HG02884 (cell line): ENCODE measurements around the gene RTN4R.

Source experiments
- ATAC-seq: cut with Tn5 transposase; IDR thresholded peaks from one replicate; pipeline ENCODE4 v1.9.1; 2021; ENCODE audit warnings: mild to moderate bottlenecking, moderate library complexity; ENCODE audit not compliant: unreplicated experiment

Gene RTN4R

DNA sequence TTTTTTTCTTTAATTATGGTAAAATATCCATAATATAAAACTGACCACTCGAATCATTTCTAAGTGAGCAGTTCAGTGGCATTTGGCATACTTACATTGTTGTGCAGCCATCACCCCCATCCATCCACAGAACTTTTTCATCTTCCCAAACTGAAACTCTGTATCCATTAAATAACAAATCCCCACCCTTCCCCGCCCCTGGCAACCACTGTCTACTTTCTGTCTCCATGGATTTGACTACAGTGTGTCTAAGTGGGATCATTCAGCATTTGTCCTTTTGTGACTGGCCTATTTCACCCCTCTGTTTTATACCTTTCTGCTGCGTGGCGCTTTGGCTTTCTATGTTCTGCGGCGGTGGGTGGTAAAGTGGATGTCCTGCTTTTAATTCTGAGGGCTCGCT lies 49.1 kb downstream of the RTN4R start:
- ATAC-seq: no peak

DNA sequence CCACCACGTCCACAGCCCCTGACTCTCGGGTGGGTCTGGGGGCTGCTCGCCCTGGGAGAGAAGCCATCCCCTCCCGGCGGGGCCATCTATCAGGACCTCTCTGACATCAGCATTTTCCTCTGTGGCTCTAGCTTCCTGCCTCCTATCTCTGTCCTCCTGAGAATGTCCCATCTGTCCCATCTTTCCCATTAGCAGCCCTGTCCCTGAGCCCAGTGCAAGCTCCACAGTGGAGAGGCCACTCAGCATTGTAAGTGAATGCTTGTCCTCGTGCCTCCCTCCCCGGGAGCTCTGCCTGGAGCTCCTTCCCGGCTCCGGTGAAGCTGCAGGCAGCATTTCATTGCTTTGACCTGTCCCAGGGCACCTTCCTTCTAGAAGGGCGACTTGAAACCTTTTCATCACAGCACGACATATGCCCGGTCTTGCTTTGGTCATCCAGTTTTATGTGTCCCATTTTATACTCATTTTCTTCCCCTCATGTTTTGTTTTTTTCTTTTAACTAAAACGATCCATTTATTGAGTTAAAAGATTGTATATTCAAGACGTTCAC lies 49.7 kb downstream of the RTN4R start:
- ATAC-seq: no peak

DNA sequence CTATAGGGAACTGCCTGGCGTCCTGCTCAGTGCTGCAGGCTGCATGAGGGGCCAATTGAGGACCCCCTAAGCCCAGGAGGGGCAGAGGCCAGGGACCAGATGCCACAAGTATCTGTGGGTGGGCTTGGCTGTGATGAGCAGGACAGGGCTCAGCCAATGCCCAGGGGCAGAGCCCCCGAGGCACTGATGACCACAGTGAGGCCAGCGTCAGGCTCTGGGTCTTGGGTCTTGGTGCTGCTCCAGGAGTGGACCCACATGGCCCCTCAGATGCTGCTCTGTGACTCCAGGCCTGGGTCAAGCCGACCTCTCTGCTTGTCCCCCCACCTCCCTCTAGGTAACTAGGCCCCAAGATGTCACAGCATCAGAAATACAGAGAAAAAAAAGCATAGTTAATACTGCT lies 50.6 kb downstream of the RTN4R start:
- ATAC-seq: no peak

DNA sequence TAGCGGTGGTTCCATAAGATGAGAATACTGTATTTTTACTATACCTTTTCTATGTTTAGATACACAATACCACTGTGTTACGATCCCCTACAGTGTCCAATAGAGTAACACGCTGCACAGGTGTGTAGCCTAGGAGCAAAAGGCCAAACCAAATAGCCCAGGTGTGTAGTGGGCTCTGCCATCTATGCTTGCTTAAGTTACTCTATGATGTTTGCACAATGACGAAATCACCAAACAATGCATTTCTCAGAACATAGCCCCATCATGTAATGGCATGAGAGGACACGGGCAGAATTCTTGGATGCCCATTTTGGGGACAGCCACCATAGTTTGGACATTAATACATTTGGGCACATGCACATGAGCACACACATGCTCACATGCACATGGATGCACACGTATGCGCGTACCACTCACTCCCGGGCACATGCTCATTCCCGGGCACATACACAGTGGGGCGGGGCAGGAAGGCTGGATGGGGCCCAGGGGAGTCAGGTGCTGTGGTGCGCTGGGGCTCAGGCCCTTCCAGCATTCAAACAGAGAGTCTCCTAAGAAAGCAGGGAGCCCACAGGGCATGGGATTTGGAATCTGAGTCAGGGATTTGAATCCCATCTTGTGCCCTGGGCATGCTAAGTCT lies 51.1 kb downstream of the RTN4R start:
- no peak for ATAC-seq

DNA sequence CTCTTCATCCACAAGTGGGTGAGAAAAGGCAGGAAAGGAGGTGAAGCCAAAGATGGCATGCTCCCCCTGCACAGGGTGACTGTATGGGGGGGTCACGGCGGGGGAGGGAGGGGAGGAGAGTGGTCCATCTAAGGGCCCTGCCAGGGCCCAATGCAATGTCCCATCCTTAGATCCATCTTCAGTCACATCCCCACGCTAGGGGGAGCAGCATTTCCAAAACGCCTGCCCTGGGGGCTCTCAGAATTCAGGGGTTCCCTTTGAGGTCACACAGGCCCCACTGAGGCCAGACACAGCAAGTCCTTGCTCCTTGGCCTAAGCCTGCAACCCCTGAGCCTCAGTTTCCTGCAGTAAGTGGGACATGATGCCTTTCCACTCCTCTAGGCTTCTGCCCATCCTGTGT lies 52.4 kb downstream of the RTN4R start:
- no peak for ATAC-seq

DNA sequence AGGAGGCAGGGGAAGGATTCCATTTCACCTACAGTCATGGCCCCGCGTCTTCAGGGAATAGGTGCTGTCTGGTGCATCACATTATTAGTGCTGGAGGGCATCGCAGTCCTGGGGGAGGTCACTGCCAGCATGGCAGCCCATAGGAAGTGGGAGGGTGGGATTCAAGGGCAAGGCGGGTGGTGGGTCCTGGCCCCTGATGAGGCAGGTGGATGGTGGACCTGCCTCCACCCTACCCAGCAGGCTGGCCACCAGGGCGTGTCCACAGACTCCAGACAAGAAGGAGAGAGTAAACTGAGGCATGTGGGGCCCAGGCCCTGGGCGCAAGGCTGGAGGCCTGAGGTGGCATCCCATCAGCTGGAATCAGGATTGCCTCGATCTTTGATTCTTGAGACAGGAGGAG lies 53.3 kb downstream of the RTN4R start:
- no peak for ATAC-seq

DNA sequence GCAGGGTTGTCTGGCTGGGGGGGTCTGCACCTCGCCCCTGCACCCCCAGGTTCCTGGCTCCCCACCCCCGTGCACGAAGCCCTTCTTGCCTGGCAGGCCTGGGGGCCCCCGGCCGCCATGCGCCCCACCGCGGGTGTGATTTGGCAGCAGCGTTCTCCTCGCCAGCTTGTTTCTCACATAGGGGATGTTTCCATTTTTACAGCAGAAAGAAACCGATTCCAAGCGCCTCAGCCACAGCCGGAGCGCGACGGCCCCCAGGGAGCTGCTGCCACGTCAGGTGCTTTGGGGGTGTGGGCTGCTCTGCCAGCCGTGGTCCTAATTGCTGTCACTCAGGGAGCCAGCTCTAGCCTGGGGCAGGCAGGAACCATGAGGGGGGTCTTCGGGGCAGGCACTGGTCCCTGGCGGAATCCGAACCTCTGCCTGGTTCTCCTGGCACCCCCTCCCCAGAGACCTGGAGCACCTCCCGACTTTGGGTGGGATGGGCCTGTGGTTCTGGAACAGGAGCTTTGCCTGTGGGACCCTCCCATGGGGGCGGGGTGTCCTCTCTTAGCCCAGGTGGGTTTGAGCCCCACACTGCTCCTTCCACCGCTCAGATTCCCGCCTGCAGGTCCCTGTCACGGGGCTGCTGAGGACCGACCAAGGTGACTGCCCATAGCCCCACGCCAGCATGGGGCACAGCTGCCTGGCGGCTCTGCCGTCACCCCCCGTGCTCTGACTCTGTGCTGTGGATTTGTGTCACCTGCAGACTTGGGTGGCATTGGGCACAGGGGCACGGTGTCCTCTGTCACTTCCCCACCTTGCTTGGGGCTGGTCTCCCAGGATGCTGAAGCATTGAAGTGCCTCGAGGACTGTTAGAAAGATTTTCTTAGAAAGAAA lies 54.0 kb downstream of the RTN4R start:
- no peak for ATAC-seq

DNA sequence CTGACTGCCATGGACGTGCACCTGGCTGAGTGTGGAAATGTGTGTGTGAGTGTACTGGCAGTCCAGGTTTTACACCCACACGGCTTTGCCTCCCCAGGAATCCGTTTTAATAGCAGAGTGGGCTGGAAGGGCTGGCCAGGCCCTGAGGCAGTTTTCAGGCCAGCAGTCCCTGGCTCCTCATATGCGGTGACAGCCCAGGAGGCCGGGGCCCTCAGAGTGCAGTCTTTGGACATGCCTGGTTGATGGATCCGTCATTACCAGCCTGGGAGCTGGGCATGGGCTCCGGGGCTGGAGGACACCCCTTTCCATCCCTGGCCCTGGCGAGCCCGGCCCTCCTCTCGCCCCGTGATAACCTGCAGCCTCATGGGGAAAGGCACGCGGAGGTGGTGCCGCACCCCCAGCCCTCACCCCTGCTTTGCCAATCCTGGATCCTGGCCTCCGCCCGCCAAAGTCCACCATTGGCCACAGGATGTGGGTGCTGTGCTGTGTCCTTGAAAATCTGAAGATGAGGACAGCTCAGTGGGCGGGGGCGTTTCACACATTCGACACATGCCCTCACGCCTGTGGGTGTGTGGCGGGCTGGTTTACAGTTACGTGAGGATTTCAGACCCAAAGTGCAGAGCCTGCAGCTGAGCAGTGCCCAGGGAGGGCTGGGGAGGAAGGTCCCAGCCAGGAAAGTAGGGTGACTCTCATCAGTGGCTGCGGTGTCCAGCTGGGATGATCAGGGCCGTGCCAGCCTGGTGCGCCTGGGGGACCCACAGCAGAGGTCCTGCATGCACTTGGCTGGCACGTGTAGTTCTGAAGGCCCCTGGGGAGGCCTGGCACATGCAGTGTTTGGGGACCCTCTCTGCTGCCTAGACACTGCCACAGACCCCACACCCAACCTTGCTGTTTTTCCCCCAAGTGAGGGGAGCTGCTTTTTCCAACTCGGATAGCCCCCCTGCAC lies 55.1 kb downstream of the RTN4R start:
- no peak for ATAC-seq

DNA sequence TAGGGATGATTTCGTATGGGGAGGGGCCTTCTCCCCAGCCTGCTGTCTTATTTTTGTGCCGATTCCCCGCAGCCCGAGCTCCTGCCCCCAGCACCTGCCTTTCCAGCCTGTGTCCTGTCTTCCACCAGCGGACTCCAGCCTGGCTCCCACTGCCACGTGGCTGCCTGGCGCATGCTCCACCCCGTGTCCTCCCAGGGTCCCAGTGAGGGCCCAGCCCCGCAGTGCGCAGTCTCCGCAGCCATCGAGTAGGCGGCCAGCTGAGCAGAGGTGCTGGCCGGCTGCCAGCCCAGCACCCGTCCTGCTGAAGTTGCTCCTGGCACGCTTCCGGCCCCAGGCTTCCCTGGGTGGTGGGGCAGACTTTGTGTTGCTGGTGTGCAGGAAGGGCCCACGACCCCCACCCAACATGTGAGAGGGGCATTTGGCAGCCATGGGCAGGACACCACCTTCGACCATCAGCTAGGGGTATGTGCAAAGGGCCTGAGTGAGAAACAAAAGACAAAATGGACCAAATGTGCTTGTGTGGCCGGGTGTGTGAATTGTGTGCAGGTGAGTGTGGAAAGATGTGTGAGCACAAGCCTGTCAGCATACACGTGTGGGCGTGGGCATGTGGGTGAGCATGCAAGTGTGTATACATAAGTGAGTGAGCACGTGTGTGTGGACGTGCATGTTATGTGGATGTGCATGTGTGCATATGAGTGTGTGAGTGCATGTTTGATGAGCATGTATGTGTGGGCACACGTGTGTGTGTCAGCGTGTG lies 55.9 kb downstream of the RTN4R start:
- ATAC-seq: no peak

DNA sequence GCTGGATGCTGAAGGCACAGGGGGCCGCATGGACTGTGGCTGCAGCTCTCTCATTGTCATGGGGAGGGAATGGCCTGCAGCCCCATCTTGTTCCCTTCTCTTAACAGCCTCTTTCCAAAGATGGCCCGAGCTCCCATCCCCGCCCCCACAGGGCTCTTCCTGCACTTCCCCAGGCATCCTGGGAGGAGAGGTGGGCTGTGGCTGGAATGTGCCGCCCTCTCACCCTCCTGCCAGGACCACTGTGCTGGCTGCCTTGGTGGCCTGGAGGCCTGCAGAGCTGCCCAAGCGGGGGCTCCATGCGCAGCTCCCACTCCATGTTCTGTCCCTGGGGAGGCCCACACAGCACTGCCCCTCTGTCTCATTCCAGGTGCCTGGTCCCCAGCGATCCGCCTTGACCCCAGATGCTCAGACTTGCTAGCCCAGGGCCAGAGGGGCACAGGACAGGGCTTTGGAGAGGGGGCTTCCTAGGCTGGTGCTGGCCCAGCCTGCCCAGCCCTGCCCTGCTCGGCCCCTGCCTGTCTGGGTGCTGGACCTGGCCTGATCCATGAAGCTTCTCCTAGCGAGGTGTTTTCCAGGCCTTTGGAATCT lies 56.6 kb downstream of the RTN4R start:
- ATAC-seq: no peak

DNA sequence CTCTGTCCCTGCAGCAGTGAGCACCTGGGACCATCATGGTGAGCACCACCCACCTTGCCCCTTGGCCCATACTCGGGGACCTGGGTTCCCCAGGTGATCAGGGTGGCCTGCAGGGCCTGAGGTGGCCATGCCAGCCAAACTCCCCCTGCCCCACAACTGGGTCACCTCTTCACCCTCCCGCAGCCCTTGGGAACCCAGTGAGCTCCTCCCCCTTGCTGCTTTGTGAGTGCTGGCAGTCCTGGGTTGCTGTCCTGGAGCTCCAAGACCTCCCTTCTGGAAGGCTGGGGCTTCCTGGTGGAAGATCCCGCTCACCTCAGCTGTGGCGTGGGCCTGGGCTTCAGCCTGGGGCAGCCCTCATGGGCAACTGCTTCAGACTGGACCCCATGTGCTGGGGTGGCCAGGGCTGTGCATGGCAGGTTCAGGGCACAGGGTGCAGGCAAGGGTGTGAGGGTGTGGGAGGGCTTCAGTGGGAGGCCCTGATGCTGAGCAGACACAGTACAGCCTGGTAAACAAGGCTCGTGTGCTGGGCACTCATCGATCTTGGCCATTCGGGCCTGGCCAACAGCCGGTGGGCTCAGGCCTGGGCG lies 57.6 kb downstream of the RTN4R start:
- ATAC-seq: no peak

DNA sequence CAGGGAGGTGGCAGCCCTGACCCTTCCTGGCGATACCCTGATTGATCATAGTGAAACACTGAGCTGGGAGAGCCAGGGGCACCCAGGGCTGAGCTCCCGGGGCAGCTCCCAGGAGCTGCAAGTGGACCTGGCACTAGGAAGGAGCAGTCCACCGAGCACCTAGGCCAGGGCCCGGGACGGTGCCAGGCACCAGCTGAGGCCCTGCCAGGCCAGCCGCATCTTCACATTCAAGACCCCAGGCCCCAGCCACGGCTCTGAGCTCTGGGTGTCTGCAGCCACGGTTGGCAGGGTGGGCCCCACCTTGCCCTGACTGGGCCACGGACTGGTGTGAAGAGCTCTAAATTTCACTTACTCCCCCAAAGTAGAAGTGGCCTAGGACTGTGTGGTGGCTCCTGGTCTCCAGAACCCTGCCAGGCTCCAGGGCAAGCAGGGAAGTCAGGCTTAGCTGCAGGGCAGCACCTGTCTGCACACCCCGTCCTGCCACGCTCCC lies 58.3 kb downstream of the RTN4R start:
- ATAC-seq: no peak

DNA sequence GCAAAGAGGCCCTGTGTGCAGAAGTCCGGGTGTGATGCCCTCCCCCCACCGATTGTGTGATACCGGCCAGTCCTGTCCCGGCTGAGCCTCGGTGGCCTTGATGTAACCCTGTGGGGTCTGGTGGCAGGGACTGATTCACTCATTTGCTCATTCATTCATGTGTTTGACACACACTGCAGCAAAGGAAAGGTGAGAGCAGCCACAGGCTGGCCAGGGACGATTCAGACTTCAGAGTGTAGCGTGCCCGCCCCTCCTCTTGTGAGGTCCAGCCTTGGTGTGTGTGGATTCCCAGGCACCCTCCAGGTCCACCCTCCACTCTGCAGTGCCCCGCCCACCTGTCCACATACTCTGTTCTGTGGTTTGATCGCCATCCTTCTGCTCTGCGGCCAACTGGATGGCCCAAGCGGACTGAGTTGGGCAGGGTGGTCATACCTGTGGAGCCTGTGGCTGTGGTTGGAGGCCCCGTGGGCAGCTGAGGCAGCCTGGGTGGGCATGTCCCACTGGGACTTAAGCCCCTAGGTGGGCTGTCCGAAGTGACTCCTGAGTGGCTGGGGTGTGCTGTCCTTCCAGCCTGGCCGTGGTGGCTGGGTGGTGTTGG lies 59.3 kb downstream of the RTN4R start:
- ATAC-seq: no peak

DNA sequence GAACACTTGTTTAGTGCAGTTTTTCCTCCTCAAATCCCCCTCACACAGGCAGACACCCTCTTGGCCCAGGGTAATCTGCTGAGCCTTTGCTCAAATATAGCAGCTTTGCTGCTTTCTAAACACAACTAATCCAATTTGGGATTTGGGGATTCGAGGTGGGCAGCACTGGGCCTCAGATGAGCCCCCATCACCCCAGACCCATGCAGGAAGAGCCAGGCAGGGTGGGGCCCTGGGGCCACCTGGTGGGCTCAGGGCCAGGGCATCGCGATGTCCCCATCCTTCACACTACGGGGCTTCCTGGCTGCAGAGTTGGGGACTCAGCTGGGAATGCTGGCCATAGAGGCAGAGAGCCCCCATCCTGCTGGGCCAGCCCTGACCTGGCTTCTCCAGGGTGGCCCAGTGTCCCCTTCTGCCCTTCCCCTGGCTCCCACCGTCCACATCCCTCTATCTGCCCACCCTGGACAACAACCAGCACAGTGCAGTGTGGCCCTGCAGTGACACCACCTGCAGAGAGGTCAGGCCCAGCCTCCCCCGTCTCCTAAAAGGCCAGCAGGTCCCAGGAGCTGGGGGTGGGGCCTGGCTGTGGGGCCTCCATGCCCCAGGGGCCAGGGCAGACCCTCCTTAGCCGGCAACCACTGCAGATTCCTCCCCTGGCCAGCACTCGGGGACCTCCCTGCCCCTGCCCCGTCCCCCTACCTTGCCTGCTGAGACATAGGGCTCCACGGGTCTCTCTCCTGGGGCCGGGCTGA lies 60.7 kb downstream of the RTN4R start:
- no peak for ATAC-seq

DNA sequence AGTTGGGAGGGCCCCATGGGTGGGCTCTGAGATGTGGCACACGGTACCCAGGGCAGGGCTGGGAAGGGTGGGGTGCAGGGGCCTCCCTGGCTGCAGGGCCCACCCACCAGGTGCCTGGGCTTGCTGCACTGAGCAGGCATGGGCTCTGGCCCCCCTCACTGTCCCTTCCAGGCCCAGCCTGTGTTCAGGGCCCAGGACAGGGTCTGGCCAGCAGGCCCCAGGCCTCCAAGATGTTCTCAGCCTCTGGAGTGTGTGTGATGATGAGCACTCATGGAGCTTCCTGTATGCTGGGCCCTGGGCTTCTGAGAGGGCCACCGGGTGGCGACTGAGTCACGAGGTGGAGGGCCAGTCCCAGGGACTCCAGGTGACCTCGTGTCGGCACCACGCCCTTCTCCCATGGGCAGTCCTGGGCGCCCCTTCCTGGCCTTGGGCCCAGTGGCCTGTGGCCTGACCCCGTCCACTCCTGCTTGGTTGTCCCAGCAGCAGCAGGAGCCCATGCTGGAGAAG lies 61.4 kb downstream of the RTN4R start:
- no peak for ATAC-seq

DNA sequence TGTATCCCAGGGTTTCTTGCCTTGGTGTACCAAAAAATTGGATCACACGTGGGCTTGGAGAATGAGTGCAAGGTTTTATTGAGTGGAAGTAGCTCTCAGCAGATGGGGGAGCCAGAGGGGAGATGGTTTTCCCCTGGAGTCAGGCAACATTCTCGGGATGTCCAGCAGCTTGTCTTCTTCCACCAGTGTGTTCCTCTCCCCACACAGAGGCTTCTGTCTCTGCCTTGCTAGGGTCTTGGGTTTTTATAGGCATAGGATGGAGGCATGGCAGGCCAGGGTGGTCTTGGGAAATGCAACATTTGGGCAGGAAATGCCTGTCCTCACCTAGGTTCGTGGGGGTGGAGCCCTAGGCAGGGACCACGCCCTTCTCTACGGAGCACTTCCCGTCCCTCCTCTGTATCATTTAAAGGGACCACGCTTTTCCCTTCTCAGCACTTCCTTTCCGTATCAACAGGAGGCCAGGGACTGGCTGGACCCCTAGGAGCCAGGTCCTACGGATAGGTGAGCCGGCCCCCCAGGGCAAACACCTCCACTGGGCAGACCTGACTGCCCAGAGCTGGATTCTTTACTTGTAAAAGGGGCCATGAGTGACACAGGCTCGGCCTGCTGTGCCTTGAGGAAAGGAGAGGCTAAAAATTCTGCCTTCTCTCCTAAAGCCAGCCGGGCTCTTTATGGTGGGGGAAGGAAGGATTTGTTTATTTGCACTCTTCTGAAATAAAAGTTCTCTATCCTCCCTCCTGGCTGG lies 62.0 kb downstream of the RTN4R start:
- peak; percentile 62 for ATAC-seq

DNA sequence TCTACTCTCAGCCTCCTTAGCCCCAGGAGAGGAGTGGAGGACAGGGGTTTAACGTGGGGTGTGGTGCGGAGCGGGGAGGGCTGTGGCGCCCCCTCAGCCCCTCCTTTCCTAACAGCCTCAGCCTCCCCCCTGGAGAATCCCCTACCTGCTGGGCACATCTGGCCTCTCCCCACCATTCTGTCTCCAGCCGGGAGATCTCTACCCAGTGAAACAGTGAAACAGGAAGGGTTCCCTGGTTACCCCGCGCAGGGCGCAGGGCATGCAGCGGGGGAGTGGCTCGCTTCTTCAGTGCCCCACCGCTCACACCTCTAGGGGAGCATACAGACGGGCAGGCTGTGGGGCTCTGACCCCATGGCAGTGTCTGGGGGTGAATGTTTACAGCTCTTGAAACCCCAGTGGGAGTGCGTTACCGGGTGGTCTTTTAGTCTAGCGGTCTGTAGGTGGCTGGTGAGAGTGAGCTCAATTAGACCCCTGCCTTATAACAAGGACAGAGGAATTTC lies 62.6 kb downstream of the RTN4R start:
- no peak for ATAC-seq
